Effector memory CD8-positive, alpha-beta T cell (primary cell): ENCODE results near the gene CAMK1D.

ENCODE experiments used
- ATAC-seq: fragments of 150-1000 bp; cut with Tn5 transposase; replicated peaks from 2 replicates; pipeline ENCODE4 v1.10.0; 2021; ENCODE audit warnings: mild to moderate bottlenecking, moderate library complexity
- DNase-seq, 3 experiments: peaks; one replicate each; pipeline ENCODE4 v3.0.0; 2021
- H3K27ac Mint-ChIP-seq, 2 donors: one replicate each; pipeline ENCODE4 v1.8.0; 2022; ENCODE audit warnings: mild to moderate bottlenecking in 2 of 2, mixed read lengths in 2 of 2, moderate library complexity in 2 of 2
- H3K27me3 Mint-ChIP-seq, 2 donors: one replicate each; pipeline ENCODE4 v1.8.0; 2022; ENCODE audit warnings: mixed read lengths in 2 of 2
- H3K36me3 Mint-ChIP-seq: one replicate; pipeline ENCODE4 v1.8.0; 2022; ENCODE audit warnings: mild to moderate bottlenecking, moderate library complexity, mixed read lengths; ENCODE audit not compliant: insufficient read depth
- H3K4me1 Mint-ChIP-seq, 2 donors: one replicate each; pipeline ENCODE4 v1.8.0; 2022; ENCODE audit warnings: low read depth in 2 of 2, mixed read lengths in 2 of 2
- H3K4me3 Mint-ChIP-seq, 2 donors: one replicate each; pipeline ENCODE4 v1.8.0; 2022; ENCODE audit warnings: mild to moderate bottlenecking in 2 of 2, mixed read lengths in 2 of 2, moderate library complexity in 2 of 2
- H3K9me3 Mint-ChIP-seq, 2 donors: one replicate each; pipeline ENCODE4 v1.8.0; 2022; ENCODE audit warnings: mixed read lengths in 2 of 2

CAMK1D gene

GRCh38 chr10:12873172-12873571 lies 523.8 kb downstream of the CAMK1D start:
- Mint-ChIP-seq H3K4me1 (no peaks in the 10 kb centered on the region), H3K9me3 (no peaks in the 10 kb centered on the region), H3K4me3 (no peak overlapping the region), H3K36me3 (no peaks in the 10 kb centered on the region), H3K27ac (no peak overlapping the region), H3K27me3 (peaks cover 38 to 56% of the 10 kb centered on the region in 2 donors)
- no peak for ATAC-seq
- no peak for DNase-seq

GRCh38 chr10:12874501-12874900 lies 525.2 kb downstream of the CAMK1D start:
- ATAC-seq = no peak
- H3K9me3 Mint-ChIP-seq = no peaks in the 10 kb centered on the region
- peaks cover 38 to 62% of the 10 kb centered on the region in 2 donors for H3K27me3 Mint-ChIP-seq
- H3K36me3 Mint-ChIP-seq = no peaks in the 10 kb centered on the region
- H3K4me1 Mint-ChIP-seq = no peaks in the 10 kb centered on the region
- DNase-seq = no peak
- H3K4me3 Mint-ChIP-seq = no peak overlapping the region
- no peak overlapping the region for H3K27ac Mint-ChIP-seq

- DNase-seq (no peak), ATAC-seq (no peak)
- no peak overlapping the region for H3K4me3 Mint-ChIP-seq
- no peaks in the 10 kb centered on the region for H3K4me1 Mint-ChIP-seq
- peaks cover 38 to 62% of the 10 kb centered on the region in 2 donors for H3K27me3 Mint-ChIP-seq
- no peaks in the 10 kb centered on the region for H3K9me3 Mint-ChIP-seq
- no peaks in the 10 kb centered on the region for H3K36me3 Mint-ChIP-seq
- H3K27ac Mint-ChIP-seq = no peak overlapping the region
These were observed 525.8 kb downstream of the CAMK1D start for GRCh38 chr10:12875100-12875499.

- H3K4me1 Mint-ChIP-seq = no peaks in the 10 kb centered on the region
- no peaks in the 10 kb centered on the region for H3K36me3 Mint-ChIP-seq
These were observed 526.9 kb downstream of the CAMK1D start for GRCh38 chr10:12876266-12876665.

GRCh38 chr10:12877150-12877549 lies 527.8 kb downstream of the CAMK1D start:
- no peak for DNase-seq
- Mint-ChIP-seq H3K27me3 (peaks cover 44 to 66% of the 10 kb centered on the region in 2 donors), H3K27ac (no peak overlapping the region), H3K36me3 (no peaks in the 10 kb centered on the region), H3K9me3 (no peaks in the 10 kb centered on the region), H3K4me1 (no peaks in the 10 kb centered on the region), H3K4me3 (no peak overlapping the region)
- no peak for ATAC-seq

More at GRCh38 chr10:12876266-12876665, 526.9 kb downstream of the CAMK1D start:
- no peaks in the 10 kb centered on the region for H3K9me3 Mint-ChIP-seq
- no peak overlapping the region for H3K27ac Mint-ChIP-seq
- DNase-seq (no peak), ATAC-seq (no peak)
- H3K4me3 Mint-ChIP-seq = no peak overlapping the region
- peaks cover 43 to 64% of the 10 kb centered on the region in 2 donors for H3K27me3 Mint-ChIP-seq

GRCh38 chr10:12880423-12880822 lies 531.1 kb downstream of the CAMK1D start:
- H3K36me3 Mint-ChIP-seq = no peaks in the 10 kb centered on the region
- H3K27me3 Mint-ChIP-seq = peaks cover 55 to 70% of the 10 kb centered on the region in 2 donors
- H3K4me3 Mint-ChIP-seq = no peak overlapping the region
- H3K4me1 Mint-ChIP-seq = no peaks in the 10 kb centered on the region
- H3K9me3 Mint-ChIP-seq = no peaks in the 10 kb centered on the region
- no peak overlapping the region for H3K27ac Mint-ChIP-seq
- no peak for DNase-seq
- no peak for ATAC-seq

- ATAC-seq (no peak), DNase-seq (no peak)
- no peak overlapping the region for H3K4me3 Mint-ChIP-seq
- H3K9me3 Mint-ChIP-seq = no peaks in the 10 kb centered on the region
- H3K36me3 Mint-ChIP-seq = no peaks in the 10 kb centered on the region
- no peak overlapping the region for H3K27ac Mint-ChIP-seq
- H3K4me1 Mint-ChIP-seq = no peaks in the 10 kb centered on the region
- peaks cover 40 to 63% of the 10 kb centered on the region in 2 donors for H3K27me3 Mint-ChIP-seq
These were observed 535.5 kb downstream of the CAMK1D start for GRCh38 chr10:12884851-12885250.
